H9 (cell line): ENCODE measurements around the gene ASPM. TPM values are rescaled to one million over a fixed set of nuclear protein-coding genes. Genes with fewer than 3 reads are reported as not detected.

ENCODE experiments used
- DNase-seq: peaks from one replicate; pipeline ENCODE4 v3.0.0-alpha.2; 2017
- H2AFZ ChIP-seq: one replicate; pipeline ENCODE4 v1.6.1; 2013; ENCODE audit warnings: mild to moderate bottlenecking, low read length, control low read depth, moderate library complexity
- H2AK5ac ChIP-seq: 2 replicates; pipeline ENCODE4 v1.6.1; 2013; ENCODE audit warnings: low read length, control low read depth, mixed read lengths; ENCODE audit not compliant: insufficient read length
- H2BK120ac ChIP-seq: one replicate; pipeline ENCODE4 v1.6.1; 2013; ENCODE audit warnings: low read depth, mild to moderate bottlenecking, low read length, control low read depth, inconsistent platforms; ENCODE audit not compliant: poor library complexity, severe bottlenecking
- H2BK12ac ChIP-seq: 2 replicates; pipeline ENCODE4 v1.6.1; 2013; ENCODE audit warnings: low read length, control low read depth, mixed read lengths, low read depth; ENCODE audit not compliant: insufficient read length
- H2BK15ac ChIP-seq: 2 replicates; pipeline ENCODE4 v1.6.1; 2013; ENCODE audit warnings: low read depth, low read length, control low read depth
- H2BK20ac ChIP-seq: one replicate; pipeline ENCODE4 v1.6.1; 2013; ENCODE audit warnings: low read depth, mild to moderate bottlenecking, low read length, control low read depth, inconsistent platforms; ENCODE audit not compliant: poor library complexity, severe bottlenecking
- H2BK5ac ChIP-seq: 2 replicates; pipeline ENCODE4 v1.6.1; 2013; ENCODE audit warnings: low read length, control low read depth, mixed read lengths; ENCODE audit not compliant: insufficient read length
- H3K14ac ChIP-seq: 2 replicates; pipeline ENCODE4 v1.6.1; 2013; ENCODE audit warnings: low read length, control low read depth; ENCODE audit not compliant: insufficient read depth
- H3K18ac ChIP-seq: 2 replicates; pipeline ENCODE4 v1.6.1; 2013; ENCODE audit warnings: low read depth, mild to moderate bottlenecking, mixed read lengths, low read length, control low read depth; ENCODE audit not compliant: insufficient read length
- H3K23ac ChIP-seq: 2 replicates; pipeline ENCODE4 v1.6.1; 2013; ENCODE audit warnings: low read length, control low read depth, mixed read lengths, low read depth; ENCODE audit not compliant: insufficient read length
- H3K23me2 ChIP-seq: 2 replicates; pipeline ENCODE4 v1.6.1; 2013; ENCODE audit warnings: low read depth, mild to moderate bottlenecking, mixed read lengths, low read length, control low read depth; ENCODE audit not compliant: insufficient read length, poor library complexity, severe bottlenecking
- H3K27ac ChIP-seq: 2 replicates; pipeline ENCODE4 v1.5.1; 2013; ENCODE audit warnings: low read length, control low read depth, mixed read lengths, low read depth; ENCODE audit not compliant: insufficient read length
- H3K27me3 ChIP-seq: 2 replicates; pipeline ENCODE4 v1.6.1; 2013; ENCODE audit warnings: low read length, control low read depth, inconsistent platforms; ENCODE audit not compliant: insufficient read depth
- H3K4ac ChIP-seq: 2 replicates; pipeline ENCODE4 v1.6.1; 2013; ENCODE audit warnings: low read depth, mild to moderate bottlenecking, control low read depth, inconsistent platforms, low read length, moderate library complexity
- H3K4me1 ChIP-seq: 2 replicates; pipeline ENCODE4 v1.6.1; 2013; ENCODE audit warnings: low read length, control low read depth, inconsistent platforms; ENCODE audit not compliant: insufficient read depth
- H3K4me2 ChIP-seq: 2 replicates; pipeline ENCODE4 v1.6.1; 2013; ENCODE audit warnings: low read length, control low read depth, mixed read lengths; ENCODE audit not compliant: insufficient read length, insufficient read depth
- H3K56ac ChIP-seq: 2 replicates; pipeline ENCODE4 v1.6.1; 2013; ENCODE audit warnings: low read depth, mild to moderate bottlenecking, mixed read lengths, low read length, control low read depth; ENCODE audit not compliant: insufficient read length
- H3K79me1 ChIP-seq: 2 replicates; pipeline ENCODE4 v1.6.1; 2013; ENCODE audit warnings: low read depth, mild to moderate bottlenecking, moderate library complexity, low read length, control low read depth, inconsistent platforms; ENCODE audit not compliant: insufficient read depth, poor library complexity, severe bottlenecking
- H3K79me2 ChIP-seq: 2 replicates; pipeline ENCODE4 v1.6.1; 2013; ENCODE audit warnings: low read length, control low read depth, inconsistent platforms; ENCODE audit not compliant: insufficient read depth
- H3K9ac ChIP-seq: 2 replicates; pipeline ENCODE4 v1.6.1; 2013; ENCODE audit warnings: low read length, control low read depth, mixed read lengths; ENCODE audit not compliant: insufficient read length; ENCODE audit errors: extremely low read depth
- H3K9me3 ChIP-seq: one replicate; pipeline ENCODE4 v1.6.1; 2013; ENCODE audit warnings: low read depth, low read length, inconsistent platforms; ENCODE audit not compliant: control insufficient read depth
- H3T11ph ChIP-seq: one replicate; pipeline ENCODE4 v1.6.1; 2013; ENCODE audit warnings: mild to moderate bottlenecking, low read length, control low read depth, inconsistent platforms
- H4K20me1 ChIP-seq: one replicate; pipeline ENCODE4 v1.6.1; 2013; ENCODE audit not compliant: control insufficient read depth, insufficient read length, insufficient read depth
- H4K5ac ChIP-seq: 2 replicates; pipeline ENCODE4 v1.6.1; 2013; ENCODE audit warnings: low read depth, mild to moderate bottlenecking, mixed read lengths, low read length, control low read depth; ENCODE audit not compliant: insufficient read length
- H4K8ac ChIP-seq: replicated peaks from 2 replicates; pipeline ENCODE4 v1.6.1; 2013; ENCODE audit warnings: low read length, control low read depth, mixed read lengths, low read depth; ENCODE audit not compliant: insufficient read length
- H4K91ac ChIP-seq: 2 replicates; pipeline ENCODE4 v1.6.1; 2013; ENCODE audit warnings: low read depth, mild to moderate bottlenecking, moderate library complexity, mixed read lengths, low read length, control low read depth; ENCODE audit not compliant: insufficient read length
- H3K27ac Mint-ChIP-seq, 3 experiments: 2 replicates in 2 of 3; 3 replicates in 1 of 3; pipeline ENCODE4 v1.8.0; 2020 to 2021; ENCODE audit warnings: mixed read lengths in 3 of 3, mild to moderate bottlenecking in 1 of 3, moderate library complexity in 1 of 3
- H3K27me3 Mint-ChIP-seq: 2 replicates; pipeline ENCODE4 v1.8.0; 2021; ENCODE audit warnings: low read depth, mild to moderate bottlenecking, moderate library complexity, mixed read lengths
- H3K36me3 Mint-ChIP-seq, 3 experiments: 2 replicates in 2 of 3; 3 replicates in 1 of 3; pipeline ENCODE4 v1.8.0; 2020 to 2021; ENCODE audit warnings: low read depth in 3 of 3, mixed read lengths in 3 of 3; ENCODE audit not compliant: insufficient read depth in 1 of 3
- H3K4me1 Mint-ChIP-seq, 2 experiments: 2 replicates each; pipeline ENCODE4 v1.8.0; 2020; ENCODE audit warnings: mixed read lengths in 2 of 2
- H3K4me3 Mint-ChIP-seq, 2 experiments: 2 replicates in 1 of 2; 3 replicates in 1 of 2; pipeline ENCODE4 v1.8.0; 2020 to 2021; ENCODE audit warnings: mild to moderate bottlenecking in 2 of 2, mixed read lengths in 2 of 2, moderate library complexity in 1 of 2
- H3K9me3 Mint-ChIP-seq, 2 experiments: 2 replicates in 1 of 2; 3 replicates in 1 of 2; pipeline ENCODE4 v1.8.0; 2020; ENCODE audit warnings: mild to moderate bottlenecking in 2 of 2, mixed read lengths in 2 of 2, moderate library complexity in 1 of 2
- WGBS: extraction: QIAGEN DNeasy Blood & Tissue Kit; methylation state at CpG from one replicate; pipeline ENCODE4 v1.1.7; 2013; ENCODE audit warnings: missing lambda C conversion rate, low lambda C conversion rate, mixed read lengths; ENCODE audit not compliant: insufficient read length; ENCODE audit errors: extremely low coverage; 5-methylcytosine and 5-hydroxymethylcytosine counted together
- total RNA-seq: library from RNA; stranded (reverse); gene quantifications from 2 replicates; pipeline ENCODE4 v1.2.1, GENCODE V29; 2021
- TF ChIP-seq, protein P1 (sequence below): fragments of 200-600 bp; sonication (generic); conservative IDR thresholded peaks from 3 replicates; pipeline ENCODE4 v1.8.0; 2021; ENCODE audit warnings: antibody characterized with exemption, mild to moderate bottlenecking

Gene ASPM
- total RNA-seq, 1 experiment from 2014 or later: 34.9 TPM

DNA sequence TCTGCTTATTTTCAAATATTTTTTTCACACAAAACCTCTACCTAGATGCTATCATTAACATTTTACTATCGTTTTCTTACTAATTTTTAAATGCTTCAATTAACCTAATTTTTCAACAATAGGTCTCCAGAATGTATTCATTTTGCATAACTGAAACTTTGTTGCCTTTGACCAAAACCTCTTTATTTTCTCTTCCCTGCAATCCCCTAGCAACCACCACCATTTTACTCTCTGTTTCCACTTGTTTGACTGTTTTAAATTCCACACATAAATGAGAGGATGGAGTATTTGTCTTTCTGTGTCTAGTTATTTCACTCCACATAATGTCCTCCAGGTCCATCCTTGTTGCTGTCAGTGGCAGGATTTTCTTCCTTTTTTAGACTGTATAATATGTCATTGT, 69.9 kb downstream of the ASPM start:
- H3K23ac ChIP-seq: no peak overlapping the region

More for the DNA sequence above, 69.9 kb downstream of the ASPM start:
- no peak overlapping the region for H3K9ac ChIP-seq
- no peak overlapping the region for H2BK5ac ChIP-seq
- 100% methylated on average over 1 of the region's 1 CpG for WGBS
- H4K91ac ChIP-seq: no peak overlapping the region
- Mint-ChIP-seq H3K27me3 (peaks cover under 1% of the 10 kb centered on the region), H3K36me3 (peaks cover 16 to 19% (median 17%) of the 10 kb centered on the region in 3 experiments), H3K4me1 (no peaks in the 10 kb centered on the region), H3K27ac (no peak overlapping the region), H3K4me3 (no peak overlapping the region), H3K9me3 (peaks cover 18 to 19% of the 10 kb centered on the region in 2 experiments)
- no peaks in the 10 kb centered on the region for H3K4me1 ChIP-seq
- no peak overlapping the region for H3K4ac ChIP-seq
- no peaks in the 10 kb centered on the region for H3K79me1 ChIP-seq
- no peaks in the 10 kb centered on the region for H3K79me2 ChIP-seq
- no peak overlapping the region for H3T11ph ChIP-seq
- no peak overlapping the region for H2BK120ac ChIP-seq
- no peak overlapping the region for H2BK20ac ChIP-seq
- no peak overlapping the region for H3K56ac ChIP-seq
- no peak overlapping the region for H2AK5ac ChIP-seq
- no peak overlapping the region for H3K18ac ChIP-seq
- H3K23me2 ChIP-seq: no peaks in the 10 kb centered on the region
- no peak overlapping the region for H2BK12ac ChIP-seq
- H4K5ac ChIP-seq: no peak overlapping the region
- no peak overlapping the region for H2AFZ ChIP-seq
- no peak overlapping the region for H3K27ac ChIP-seq
- no peak overlapping the region for H2BK15ac ChIP-seq
- H3K14ac ChIP-seq: no peak overlapping the region
- H4K20me1 ChIP-seq: no peaks in the 10 kb centered on the region
- TF ChIP-seq, protein P1, sequence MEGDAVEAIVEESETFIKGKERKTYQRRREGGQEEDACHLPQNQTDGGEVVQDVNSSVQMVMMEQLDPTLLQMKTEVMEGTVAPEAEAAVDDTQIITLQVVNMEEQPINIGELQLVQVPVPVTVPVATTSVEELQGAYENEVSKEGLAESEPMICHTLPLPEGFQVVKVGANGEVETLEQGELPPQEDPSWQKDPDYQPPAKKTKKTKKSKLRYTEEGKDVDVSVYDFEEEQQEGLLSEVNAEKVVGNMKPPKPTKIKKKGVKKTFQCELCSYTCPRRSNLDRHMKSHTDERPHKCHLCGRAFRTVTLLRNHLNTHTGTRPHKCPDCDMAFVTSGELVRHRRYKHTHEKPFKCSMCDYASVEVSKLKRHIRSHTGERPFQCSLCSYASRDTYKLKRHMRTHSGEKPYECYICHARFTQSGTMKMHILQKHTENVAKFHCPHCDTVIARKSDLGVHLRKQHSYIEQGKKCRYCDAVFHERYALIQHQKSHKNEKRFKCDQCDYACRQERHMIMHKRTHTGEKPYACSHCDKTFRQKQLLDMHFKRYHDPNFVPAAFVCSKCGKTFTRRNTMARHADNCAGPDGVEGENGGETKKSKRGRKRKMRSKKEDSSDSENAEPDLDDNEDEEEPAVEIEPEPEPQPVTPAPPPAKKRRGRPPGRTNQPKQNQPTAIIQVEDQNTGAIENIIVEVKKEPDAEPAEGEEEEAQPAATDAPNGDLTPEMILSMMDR: no peak
- DNase-seq: no peak
- H4K8ac ChIP-seq: no peak overlapping the region
- H3K4me2 ChIP-seq: no peak overlapping the region
- H3K9me3 ChIP-seq: peaks cover 3% of the 10 kb centered on the region
- H3K27me3 ChIP-seq: no peaks in the 10 kb centered on the region
